ENCODE results near the gene WASF2. TPM values are rescaled to one million over a fixed set of nuclear protein-coding genes. Genes with fewer than 3 reads are reported as not detected.
A peak's percentile ranks its signal among the peaks of the same experiment; 100 is the strongest.
"Not testable (repeated sequence)": the region's sequence is repeated elsewhere in the genome, so short reads cannot be mapped to it uniquely, and the experiment has no call there.

Gene WASF2
- total RNA-seq, 1 experiment from 2014 or later = 19.2 TPM

DNA sequence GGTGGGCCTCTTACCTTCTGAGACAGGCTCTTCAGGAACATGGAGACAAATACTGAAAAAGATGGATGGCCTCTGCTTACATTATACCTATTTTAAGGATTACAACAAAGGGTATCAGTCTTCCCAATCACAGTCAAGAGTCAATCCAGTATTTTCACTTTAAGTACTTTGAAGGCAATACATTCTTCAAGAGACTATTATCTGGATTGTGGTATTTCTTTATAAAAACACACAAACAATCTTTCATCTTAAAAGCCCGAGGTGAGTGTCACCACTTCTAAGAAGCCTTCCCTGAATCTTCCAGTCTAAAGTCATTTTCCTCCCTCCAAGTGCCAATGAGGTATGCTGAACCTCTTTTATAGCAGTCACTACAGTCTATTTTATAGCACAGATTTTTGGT is 45.3 kb downstream of the WASF2 start:
- Histone ChIP-seq H3K4me3 (no peak overlapping the region), H3K27ac (no peak overlapping the region), H3K9me3 (replicated peaks) (no peaks in the 10 kb centered on the region), H3K36me3 (peaks cover 13% of the 10 kb centered on the region), H3K4me1 (replicated peaks) (peaks cover 3% of the 10 kb centered on the region; the same call in 1 of the 2 replicates), H3K27me3 (replicated peaks) (no peaks in the 10 kb centered on the region)
- no peak for DNase-seq (ENCODE audit: low read depth in 1 of 2, low spot score in 2 of 2)

DNA sequence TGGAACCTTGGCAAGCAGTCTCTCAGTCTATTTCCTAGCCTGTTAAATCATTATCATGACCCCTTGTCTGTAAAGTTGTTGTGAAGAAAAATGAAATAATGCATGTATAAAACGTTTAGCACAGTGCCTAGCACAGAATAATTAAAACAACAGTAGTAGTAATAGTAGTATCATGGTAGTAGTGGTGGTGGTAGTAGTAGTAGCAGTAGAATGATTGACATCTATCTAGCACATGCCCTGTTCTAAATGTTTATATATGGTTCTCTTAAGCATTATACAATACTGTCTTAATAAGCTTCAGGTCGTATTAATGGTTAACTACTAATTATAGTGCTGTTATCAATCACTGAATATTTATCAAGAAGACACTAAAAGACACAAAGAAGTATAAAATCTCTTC is 50.8 kb downstream of the WASF2 start:
- Histone ChIP-seq H3K4me3 (no peak overlapping the region), H3K27me3 (replicated peaks) (no peaks in the 10 kb centered on the region), H3K4me1 (replicated peaks) (peaks cover 36% of the 10 kb centered on the region), H3K36me3 (peaks cover 7% of the 10 kb centered on the region), H3K9me3 (replicated peaks) (no peaks in the 10 kb centered on the region), H3K27ac (no peak overlapping the region)
- DNase-seq (ENCODE audit: low read depth in 1 of 2, low spot score in 2 of 2) = no peak

GRCh38 chr1:27438621-27439061 is 51.3 kb downstream of the WASF2 start:
- Histone ChIP-seq H3K4me1 (replicated peaks) (peaks cover 36% of the 10 kb centered on the region), H3K36me3 (peaks cover 7% of the 10 kb centered on the region), H3K27me3 (replicated peaks) (no peaks in the 10 kb centered on the region), H3K9me3 (replicated peaks) (no peaks in the 10 kb centered on the region), H3K27ac (no peak overlapping the region), H3K4me3 (no peak overlapping the region)
- no peak for DNase-seq (ENCODE audit: low read depth in 1 of 2, low spot score in 2 of 2)

DNA sequence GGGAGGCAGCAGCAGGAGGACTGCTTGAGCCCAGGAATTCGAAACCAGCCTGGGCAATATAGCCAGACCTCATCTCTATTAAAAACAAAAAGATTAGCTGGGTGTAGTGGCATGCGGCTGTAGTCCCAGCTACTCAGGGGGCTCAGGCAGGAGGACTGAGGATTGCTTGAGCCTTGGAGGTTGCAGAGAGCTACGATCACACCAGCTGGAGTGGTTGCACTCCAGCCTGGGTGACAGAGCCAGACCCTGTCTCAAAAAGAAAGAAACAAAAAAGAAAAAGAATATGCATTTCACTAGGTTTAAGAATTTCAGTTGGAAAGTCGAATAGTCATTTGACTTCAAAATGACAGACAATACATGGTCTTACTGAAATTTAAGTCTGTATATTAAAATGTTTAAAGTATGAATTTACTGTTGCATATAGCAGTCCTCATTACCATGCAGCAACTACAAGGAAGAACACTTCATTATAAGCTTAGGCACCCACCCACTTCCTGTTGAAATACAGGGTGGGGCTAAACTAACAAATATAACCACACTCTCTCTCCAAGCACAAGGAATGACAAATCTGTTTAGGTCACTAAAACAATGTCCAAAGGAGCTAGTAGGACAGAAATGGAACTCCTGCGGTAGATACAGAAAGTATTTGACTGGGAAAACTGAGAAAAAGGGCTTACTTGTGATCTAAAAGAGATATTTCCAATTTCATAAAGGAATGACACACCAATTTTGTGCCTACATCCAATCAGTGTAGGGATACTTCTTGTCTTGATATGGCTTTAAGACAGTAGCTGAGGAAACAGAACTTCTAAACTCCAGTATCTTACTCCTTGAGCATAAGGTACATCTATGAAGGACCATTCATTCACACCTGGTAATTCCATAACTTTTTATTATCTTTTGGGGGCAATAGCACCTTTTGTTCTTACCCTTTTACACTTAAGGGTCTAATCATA is 53.5 kb downstream of the WASF2 start:
- Histone ChIP-seq H3K4me1 (replicated peaks) (peaks cover 36% of the 10 kb centered on the region), H3K27ac (peak overlapping the region; percentile 62), H3K36me3 (peaks cover 7% of the 10 kb centered on the region), H3K4me3 (no peak overlapping the region), H3K27me3 (replicated peaks) (no peaks in the 10 kb centered on the region), H3K9me3 (replicated peaks) (no peaks in the 10 kb centered on the region)
- peak in 1 of 2 experiments; percentile 78 for DNase-seq (ENCODE audit: low read depth in 1 of 2, low spot score in 2 of 2)

DNA sequence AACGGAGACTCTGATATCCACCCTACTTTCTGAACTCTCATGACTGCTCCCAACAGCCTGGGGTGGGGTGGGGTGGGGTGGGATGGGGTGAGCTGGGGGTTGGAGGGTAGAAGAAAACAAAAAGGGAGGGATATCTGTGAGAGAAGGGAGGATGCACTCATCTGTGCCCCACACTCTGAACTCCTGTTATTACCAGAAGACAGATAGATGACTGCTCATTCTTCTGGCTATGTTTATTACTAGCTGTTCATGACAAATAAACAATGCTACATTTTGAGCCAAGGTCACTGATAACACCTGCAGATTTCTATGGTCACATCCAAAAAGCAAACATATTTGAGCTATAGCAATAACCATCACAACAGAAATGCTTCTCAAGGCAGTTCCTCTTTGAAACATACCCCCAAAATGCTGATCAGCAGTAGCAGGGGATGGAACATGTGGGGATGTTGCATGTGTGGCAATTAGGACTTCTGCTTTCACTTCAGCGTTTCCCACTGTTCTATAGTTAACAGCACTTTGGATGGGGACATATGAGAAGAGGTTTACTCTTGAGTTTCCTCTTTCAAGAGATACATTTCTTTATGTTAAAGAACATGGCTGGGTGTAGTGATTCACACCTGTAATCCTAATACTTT is 54.3 kb downstream of the WASF2 start:
- Histone ChIP-seq H3K27me3 (replicated peaks) (no peaks in the 10 kb centered on the region), H3K9me3 (replicated peaks) (no peaks in the 10 kb centered on the region), H3K36me3 (peaks cover 12% of the 10 kb centered on the region), H3K4me1 (replicated peaks) (peaks cover 36% of the 10 kb centered on the region), H3K4me3 (no peak overlapping the region), H3K27ac (peak overlapping the region; percentile 62)
- DNase-seq (ENCODE audit: low read depth in 1 of 2, low spot score in 2 of 2) = peak in 1 of 2 experiments; percentile 12

GRCh38 chr1:27433706-27434105 is 56.3 kb downstream of the WASF2 start:
- no peak overlapping the region for H3K4me3 ChIP-seq
- peaks cover 8% of the 10 kb centered on the region for H3K36me3 ChIP-seq
- H3K27ac ChIP-seq = no peak overlapping the region
- H3K4me1 ChIP-seq (replicated peaks) = peaks cover 32% of the 10 kb centered on the region
- no peaks in the 10 kb centered on the region for H3K9me3 ChIP-seq (replicated peaks)
- H3K27me3 ChIP-seq (replicated peaks) = no peaks in the 10 kb centered on the region
- DNase-seq (ENCODE audit: low read depth in 1 of 2, low spot score in 2 of 2) = no peak

DNA sequence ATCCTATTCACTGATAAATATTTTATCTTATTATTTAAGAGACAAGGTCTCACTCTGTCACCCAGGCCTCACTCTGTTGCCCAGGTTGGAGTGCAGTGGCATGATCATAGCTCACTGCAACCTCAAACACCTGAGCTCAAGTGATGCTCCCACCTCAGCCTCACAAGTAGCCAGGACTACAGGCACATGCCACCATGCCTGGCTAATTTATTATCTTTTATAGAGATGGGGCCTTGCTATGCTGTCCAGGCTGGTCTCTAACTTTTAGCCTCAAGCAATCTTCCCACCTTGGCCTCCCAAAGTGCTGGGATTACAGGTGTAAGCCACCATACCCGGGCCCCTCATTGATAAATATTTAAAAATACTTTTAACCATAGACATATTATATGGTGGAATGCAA is 57.2 kb downstream of the WASF2 start:
- H3K9me3 ChIP-seq (replicated peaks); DNase-seq (ENCODE audit: low read depth in 1 of 2, low spot score in 2 of 2); H3K4me3 ChIP-seq; H3K27ac ChIP-seq; H3K27me3 ChIP-seq (replicated peaks): not testable (repeated sequence)
- Histone ChIP-seq H3K36me3 (peaks cover 16% of the 10 kb centered on the region), H3K4me1 (replicated peaks) (peaks cover 22% of the 10 kb centered on the region)

GRCh38 chr1:27431601-27431940 is 58.4 kb downstream of the WASF2 start:
- H3K27ac ChIP-seq = no peak overlapping the region
- DNase-seq (ENCODE audit: low read depth in 1 of 2, low spot score in 2 of 2) = no peak
- peaks cover 11% of the 10 kb centered on the region for H3K4me1 ChIP-seq (replicated peaks)
- H3K27me3 ChIP-seq (replicated peaks) = no peaks in the 10 kb centered on the region
- no peaks in the 10 kb centered on the region for H3K9me3 ChIP-seq (replicated peaks)
- peaks cover 28% of the 10 kb centered on the region for H3K36me3 ChIP-seq
- H3K4me3 ChIP-seq = no peak overlapping the region

DNA sequence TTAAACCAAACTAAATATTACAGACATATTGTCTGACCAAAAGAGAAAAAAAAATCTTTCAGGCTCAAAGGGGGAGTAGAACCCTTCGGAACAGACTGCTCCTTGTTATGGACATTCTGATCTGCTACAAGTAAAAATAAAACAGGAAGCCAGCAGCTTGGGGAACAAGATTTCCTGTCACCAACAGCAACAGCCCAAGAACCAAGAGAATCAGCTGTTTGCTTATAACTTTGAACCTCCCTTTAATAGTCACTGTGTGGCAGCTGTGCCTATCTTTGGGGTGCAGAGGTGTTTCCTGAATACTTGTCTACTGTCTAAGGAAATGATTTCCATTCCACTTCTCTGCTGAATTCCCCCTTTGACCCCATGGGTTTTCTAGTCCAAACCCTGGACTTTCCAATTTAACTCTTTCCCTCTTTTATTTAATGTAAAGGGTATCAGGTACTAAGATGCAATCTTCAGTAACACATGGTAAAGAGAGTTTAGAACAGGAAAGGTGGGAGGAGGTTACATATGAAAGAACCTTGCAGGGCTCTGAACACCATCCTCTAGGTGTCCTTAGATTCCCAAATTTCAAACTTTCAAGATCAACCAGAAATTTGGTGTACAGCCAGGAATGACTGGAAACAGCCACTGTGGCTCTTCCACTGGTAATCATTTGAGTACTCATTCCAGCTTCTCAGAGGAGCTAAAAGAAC is 58.9 kb downstream of the WASF2 start:
- H3K4me3 ChIP-seq = no peak overlapping the region
- peaks cover 6% of the 10 kb centered on the region for H3K4me1 ChIP-seq (replicated peaks)
- H3K9me3 ChIP-seq (replicated peaks) = no peaks in the 10 kb centered on the region
- peaks cover 32% of the 10 kb centered on the region for H3K36me3 ChIP-seq
- DNase-seq (ENCODE audit: low read depth in 1 of 2, low spot score in 2 of 2) = no peak
- no peaks in the 10 kb centered on the region for H3K27me3 ChIP-seq (replicated peaks)
- no peak overlapping the region for H3K27ac ChIP-seq

GRCh38 chr1:27429029-27429425 is 60.9 kb downstream of the WASF2 start:
- Histone ChIP-seq H3K9me3 (replicated peaks) (no peaks in the 10 kb centered on the region), H3K4me3 (no peak overlapping the region), H3K27ac (no peak overlapping the region), H3K27me3 (replicated peaks) (no peaks in the 10 kb centered on the region), H3K4me1 (replicated peaks) (no peaks in the 10 kb centered on the region; the same call in 1 of the 2 replicates), H3K36me3 (peaks cover 43% of the 10 kb centered on the region)
- no peak for DNase-seq (ENCODE audit: low read depth in 1 of 2, low spot score in 2 of 2)

DNA sequence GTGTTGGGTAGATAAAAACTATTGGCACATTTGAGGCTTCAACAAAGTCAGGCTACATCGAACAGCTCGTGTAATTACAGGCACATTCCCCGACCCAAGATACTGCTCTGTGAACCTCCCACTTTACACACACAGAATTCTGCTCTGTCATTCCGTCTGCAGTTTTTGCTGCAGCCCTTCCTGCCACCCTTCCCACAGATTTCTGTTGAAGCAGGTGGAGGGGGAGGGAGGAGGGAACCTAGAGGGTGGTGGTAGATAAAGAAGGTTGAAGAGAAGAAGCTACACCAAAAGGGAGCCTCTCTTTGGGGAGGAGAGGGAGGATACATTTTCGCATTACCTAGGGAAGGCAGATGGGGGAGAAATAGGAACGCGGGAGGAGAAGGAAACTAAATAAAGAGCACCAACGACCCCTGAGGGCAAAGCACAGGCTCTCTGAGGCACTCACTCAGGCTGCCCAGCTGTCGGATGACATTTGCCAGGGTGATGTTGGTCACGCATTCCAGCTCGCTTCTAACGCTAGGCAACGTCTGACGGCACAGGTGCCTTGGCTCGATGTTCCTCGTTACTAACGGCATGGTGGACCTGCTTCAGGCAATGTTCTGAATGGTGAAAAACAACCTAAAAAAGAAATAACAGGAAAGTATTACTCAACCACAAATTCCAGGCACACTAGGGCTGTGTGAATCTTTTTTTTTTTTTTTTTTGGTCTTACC is 61.5 kb downstream of the WASF2 start:
- Histone ChIP-seq H3K4me1 (replicated peaks) (no peaks in the 10 kb centered on the region; the same call in 1 of the 2 replicates), H3K4me3 (no peak overlapping the region), H3K36me3 (peaks cover 43% of the 10 kb centered on the region), H3K9me3 (replicated peaks) (no peaks in the 10 kb centered on the region), H3K27me3 (replicated peaks) (no peaks in the 10 kb centered on the region), H3K27ac (no peak overlapping the region)
- no peak for DNase-seq (ENCODE audit: low read depth in 1 of 2, low spot score in 2 of 2)

DNA sequence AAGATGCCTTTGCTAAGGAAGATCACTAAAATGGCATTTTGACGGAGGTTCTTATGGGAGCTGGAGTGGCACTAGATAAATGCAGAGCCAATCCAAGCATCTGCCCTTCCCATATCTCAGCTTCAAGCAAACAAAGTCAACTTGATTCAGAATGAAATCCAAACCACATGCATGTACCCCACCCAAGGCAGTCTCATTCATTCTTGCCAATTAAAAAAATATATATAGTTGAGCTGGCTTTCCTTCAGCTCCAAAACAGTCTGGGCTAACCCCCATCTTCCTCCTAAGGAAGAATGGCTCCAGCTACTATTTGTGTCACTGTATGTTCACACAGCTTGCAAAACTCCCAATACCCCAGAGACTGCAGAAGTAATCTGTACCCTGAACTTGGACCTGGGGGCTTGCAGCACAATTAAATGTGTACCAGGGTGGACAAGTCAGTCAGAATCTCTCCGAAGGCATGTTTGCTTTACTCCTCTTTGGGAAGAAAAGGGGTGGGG is 62.1 kb downstream of the WASF2 start:
- Histone ChIP-seq H3K9me3 (replicated peaks) (no peaks in the 10 kb centered on the region), H3K4me3 (no peak overlapping the region), H3K4me1 (replicated peaks) (no peaks in the 10 kb centered on the region; the same call in 1 of the 2 replicates), H3K27me3 (replicated peaks) (no peaks in the 10 kb centered on the region), H3K27ac (no peak overlapping the region), H3K36me3 (peaks cover 43% of the 10 kb centered on the region)
- no peak for DNase-seq (ENCODE audit: low read depth in 1 of 2, low spot score in 2 of 2)

- H3K27me3 ChIP-seq (replicated peaks) = no peaks in the 10 kb centered on the region
- DNase-seq (ENCODE audit: low read depth in 1 of 2, low spot score in 2 of 2) = no peak
- no peaks in the 10 kb centered on the region; the same call in 1 of the 2 replicates for H3K4me1 ChIP-seq (replicated peaks)
- peaks cover 43% of the 10 kb centered on the region for H3K36me3 ChIP-seq
- no peak overlapping the region for H3K4me3 ChIP-seq
- H3K27ac ChIP-seq = no peak overlapping the region
- no peaks in the 10 kb centered on the region for H3K9me3 ChIP-seq (replicated peaks)
These were observed 62.6 kb downstream of the WASF2 start for GRCh38 chr1:27427329-27427728.

Data from SJSA1 (cell line).